Fibroblast of pulmonary artery (primary cell): ENCODE measurements around the gene FAIM2.

Experiments used
- DNase-seq: peaks from one replicate; pipeline ENCODE4 v3.0.0-alpha.2; 2010; ENCODE audit warnings: low read depth
- H3K4me3 ChIP-seq: replicated peaks from 2 replicates; pipeline ENCODE4 v1.5.1; 2011; ENCODE audit warnings: low read depth, mild to moderate bottlenecking, control low read depth, low read length, moderate library complexity
- TF ChIP-seq, protein P1 (sequence below): IDR thresholded peaks from 2 replicates; pipeline ENCODE4 v1.5.1; 2011; ENCODE audit warnings: mild to moderate bottlenecking, control low read depth, low read length, inconsistent platforms; ENCODE audit errors: missing control alignments

The FAIM2 gene

DNA sequence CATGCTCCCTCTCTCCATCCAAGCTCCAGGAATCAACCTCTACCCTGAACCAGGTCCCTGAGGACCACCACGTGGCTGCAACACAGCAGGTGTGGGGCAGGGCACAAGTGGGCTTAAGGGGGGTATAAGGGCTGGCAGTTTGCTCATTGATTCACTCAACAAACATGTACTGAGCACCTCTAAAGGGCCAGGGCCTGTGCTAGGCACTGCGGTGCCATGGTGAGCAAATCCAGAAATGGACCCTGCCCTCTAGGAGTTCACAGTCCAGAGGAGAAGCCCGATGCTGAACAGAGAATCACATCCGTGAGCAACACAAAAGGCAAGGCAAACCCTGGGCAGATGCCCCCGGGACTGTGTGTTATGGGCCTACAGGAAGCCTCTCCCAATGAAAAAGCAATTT is 40.3 kb upstream of the FAIM2 start:
- no peak for DNase-seq
- no peak overlapping the region for H3K4me3 ChIP-seq
- TF ChIP-seq, protein P1, sequence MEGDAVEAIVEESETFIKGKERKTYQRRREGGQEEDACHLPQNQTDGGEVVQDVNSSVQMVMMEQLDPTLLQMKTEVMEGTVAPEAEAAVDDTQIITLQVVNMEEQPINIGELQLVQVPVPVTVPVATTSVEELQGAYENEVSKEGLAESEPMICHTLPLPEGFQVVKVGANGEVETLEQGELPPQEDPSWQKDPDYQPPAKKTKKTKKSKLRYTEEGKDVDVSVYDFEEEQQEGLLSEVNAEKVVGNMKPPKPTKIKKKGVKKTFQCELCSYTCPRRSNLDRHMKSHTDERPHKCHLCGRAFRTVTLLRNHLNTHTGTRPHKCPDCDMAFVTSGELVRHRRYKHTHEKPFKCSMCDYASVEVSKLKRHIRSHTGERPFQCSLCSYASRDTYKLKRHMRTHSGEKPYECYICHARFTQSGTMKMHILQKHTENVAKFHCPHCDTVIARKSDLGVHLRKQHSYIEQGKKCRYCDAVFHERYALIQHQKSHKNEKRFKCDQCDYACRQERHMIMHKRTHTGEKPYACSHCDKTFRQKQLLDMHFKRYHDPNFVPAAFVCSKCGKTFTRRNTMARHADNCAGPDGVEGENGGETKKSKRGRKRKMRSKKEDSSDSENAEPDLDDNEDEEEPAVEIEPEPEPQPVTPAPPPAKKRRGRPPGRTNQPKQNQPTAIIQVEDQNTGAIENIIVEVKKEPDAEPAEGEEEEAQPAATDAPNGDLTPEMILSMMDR = no peak

DNA sequence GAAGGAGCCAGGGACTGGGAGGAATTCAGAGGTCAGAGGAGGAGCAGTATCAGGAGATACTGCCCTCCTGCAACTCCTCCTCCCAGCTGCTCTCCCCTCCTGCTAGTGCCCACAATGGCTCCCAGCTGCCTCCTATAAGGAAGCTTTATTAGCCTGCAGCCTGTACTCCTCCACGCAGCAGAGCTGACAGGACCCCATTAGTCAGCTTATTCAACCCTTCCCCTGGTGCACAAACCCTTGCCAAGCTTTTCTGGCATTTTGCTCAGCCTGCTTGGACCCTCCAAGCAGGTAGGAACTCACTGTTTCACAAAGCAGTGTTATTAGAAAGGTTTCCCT is 39.9 kb upstream of the FAIM2 start:
- TF ChIP-seq, protein P1 = no peak
- H3K4me3 ChIP-seq = no peak overlapping the region
- DNase-seq = no peak

DNA sequence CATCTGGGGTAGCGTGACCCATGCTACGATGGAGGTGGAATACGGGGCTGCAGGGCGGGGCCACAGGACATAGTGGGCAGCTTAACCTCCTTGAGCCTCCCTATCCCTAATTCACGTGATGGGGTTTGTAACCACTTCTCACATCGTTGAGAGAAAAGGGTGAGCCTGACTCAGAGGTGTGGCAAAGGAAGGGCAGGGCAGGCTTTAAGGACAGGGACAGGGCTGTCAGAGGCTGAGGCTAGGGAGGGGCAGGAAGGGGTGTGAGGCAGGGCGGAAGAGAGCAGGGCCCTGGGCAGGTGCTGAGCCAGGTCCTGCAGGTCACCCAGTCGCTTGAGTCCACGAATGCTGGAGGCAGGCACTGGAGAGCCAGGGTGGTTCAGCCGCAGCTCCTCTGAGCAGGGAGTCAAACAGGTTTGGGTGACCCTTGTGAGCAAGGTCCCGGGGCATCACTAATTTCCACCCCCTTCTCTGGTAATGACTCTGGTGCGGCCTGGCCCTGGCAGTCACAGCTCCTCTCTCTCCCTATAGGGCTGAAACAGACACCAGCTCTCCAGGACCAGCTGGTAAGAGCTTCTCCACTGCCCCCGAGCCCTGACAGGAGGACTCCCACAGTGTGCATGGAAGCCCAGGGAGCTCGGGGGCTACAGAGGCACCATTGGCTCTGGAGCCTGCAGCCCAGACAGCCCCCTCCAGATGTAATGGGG is 39.4 kb upstream of the FAIM2 start:
- no peak overlapping the region for H3K4me3 ChIP-seq
- no peak for DNase-seq
- TF ChIP-seq, protein P1 = no peak

DNA sequence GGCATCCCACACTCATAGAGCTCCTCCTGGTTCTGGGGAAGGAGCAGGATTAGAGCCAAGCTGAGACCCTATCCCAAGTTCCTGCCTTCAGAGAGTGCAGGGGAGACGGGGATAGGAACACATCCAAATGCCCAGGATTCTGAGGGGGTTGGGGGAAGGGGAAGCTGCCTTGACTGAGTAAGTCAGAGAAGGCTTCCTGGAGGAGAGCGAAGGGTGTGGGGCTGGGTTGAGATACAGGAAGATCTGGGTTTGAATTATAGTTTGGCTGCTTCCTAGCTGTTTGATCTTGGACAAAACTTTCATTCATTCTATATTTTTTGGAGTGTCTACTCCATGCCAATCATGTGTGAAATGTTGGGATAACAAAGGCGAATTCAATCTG is 38.8 kb upstream of the FAIM2 start:
- no peak for DNase-seq
- TF ChIP-seq, protein P1 = no peak
- H3K4me3 ChIP-seq = no peak overlapping the region

DNA sequence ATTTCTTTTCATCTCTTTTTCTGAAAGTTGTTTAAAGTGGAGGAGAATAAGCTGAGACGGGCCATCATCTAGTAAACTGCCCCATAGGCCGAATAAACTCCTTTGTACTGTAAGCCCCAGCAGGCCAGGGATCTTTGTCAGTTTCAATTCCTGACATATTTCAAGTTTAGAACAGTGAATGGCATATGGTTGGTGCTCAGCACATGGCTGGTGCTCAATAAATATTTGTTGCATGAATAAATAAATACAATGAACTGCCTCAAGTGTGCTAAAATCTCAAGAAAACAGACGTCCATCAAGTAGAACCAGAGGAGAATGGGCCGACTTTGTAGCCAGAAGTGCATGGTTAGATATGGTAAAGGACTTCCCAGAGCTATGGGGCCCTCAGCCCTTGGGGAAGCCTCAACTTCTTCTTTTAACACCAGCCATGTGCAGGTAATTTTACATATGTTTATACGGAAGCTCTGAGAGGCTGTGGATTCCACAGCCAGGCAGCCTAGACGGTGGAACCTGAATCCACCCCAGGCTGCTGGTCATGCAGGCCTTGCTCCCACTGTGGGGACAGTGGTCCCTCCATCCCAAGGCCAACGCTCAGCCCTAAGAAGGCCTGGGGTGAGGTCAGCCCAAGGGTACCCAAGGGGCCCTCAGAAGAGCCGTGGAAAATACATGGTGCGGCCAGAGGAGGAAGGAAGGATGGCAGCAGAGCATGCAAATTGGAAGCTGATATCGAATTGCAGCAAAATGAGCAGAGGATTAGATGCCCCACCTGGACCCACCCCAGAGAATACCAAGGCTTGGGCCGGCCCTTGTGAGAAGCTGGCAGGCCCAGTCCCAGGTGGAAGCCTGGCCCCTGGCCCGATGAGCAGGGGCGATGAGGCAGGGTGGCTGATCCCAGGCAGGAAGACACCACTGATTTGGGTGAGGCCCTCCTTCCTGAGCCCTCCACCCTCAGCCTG is 38.1 kb upstream of the FAIM2 start:
- no peak overlapping the region for H3K4me3 ChIP-seq
- TF ChIP-seq, protein P1 = no peak
- DNase-seq = no peak

DNA sequence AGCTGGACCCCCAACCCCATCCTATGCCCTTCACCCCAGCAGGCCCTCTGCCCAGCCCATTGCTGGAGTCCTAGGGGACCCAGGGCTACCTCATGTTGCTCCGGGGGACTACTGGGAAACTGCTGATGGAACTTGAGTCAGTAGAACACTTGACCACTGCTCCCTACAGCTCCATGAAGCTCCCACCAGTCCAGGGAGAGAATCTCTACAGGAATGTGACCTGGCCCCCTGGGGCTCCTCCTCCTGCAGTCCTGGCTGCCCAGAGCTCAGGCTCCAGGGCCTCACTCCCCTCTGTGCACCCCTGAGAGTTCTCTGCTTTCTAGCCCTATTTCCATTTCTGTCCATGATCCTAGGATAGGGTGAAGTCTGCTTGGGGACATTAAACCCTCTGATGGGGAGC is 36.0 kb upstream of the FAIM2 start:
- TF ChIP-seq, protein P1 = no peak
- H3K4me3 ChIP-seq = no peak overlapping the region
- no peak for DNase-seq
